Right ventricle myocardium superior (tissue), 1 donor: ENCODE data around the gene XRCC5. TPM values are rescaled to one million over a fixed set of nuclear protein-coding genes. Genes with fewer than 3 reads are reported as not detected.
"Not testable (repeated sequence)": the region's sequence is repeated elsewhere in the genome, so short reads cannot be mapped to it uniquely, and the experiment has no call there.

ENCODE experiments used
- ATAC-seq: fragments of 200-7000 bp; cut with Tn5 transposase; one replicate; pipeline ENCODE4 v1.9.1; 2020; ENCODE audit warnings: mild to moderate bottlenecking; ENCODE audit not compliant: poor library complexity
- DNase-seq: peaks from one replicate; pipeline ENCODE4 v3.0.0-alpha.2; 2020
- intact Hi-C: fragments of 100-400 bp; cut with DNase I; formaldehyde crosslinking; loops from one replicate; pipeline ENCODE4 v1.11.2; 2022
- long read RNA-seq: library from polyadenylated mRNA; unstranded; transcript quantifications from one replicate; pipeline ENCODE4 v2.0.0, GENCODE V29; 2021
- total RNA-seq: library from RNA; stranded (reverse); fragmentation: NEBNext Ultra II Directional; extraction: Animal tissue kit (Norgen Biotek cat#: 25700); gene quantifications from one replicate; pipeline ENCODE4 v1.2.1, GENCODE V29; 2021
- donor health status: DM: no; HTN: yes; CAD: no; lungs with severe emphysema.

Gene XRCC5
- total RNA-seq: 125 TPM
- long read RNA-seq, transcript XRCC5-201 (21 exons, 3,428 nt): major isoform, 259 of 282 reads
- long read RNA-seq, partial matches to known transcripts: 12 of 282 reads
- long read RNA-seq, other reads (novel, unspliced or antisense): 10 of 282 reads

DNA sequence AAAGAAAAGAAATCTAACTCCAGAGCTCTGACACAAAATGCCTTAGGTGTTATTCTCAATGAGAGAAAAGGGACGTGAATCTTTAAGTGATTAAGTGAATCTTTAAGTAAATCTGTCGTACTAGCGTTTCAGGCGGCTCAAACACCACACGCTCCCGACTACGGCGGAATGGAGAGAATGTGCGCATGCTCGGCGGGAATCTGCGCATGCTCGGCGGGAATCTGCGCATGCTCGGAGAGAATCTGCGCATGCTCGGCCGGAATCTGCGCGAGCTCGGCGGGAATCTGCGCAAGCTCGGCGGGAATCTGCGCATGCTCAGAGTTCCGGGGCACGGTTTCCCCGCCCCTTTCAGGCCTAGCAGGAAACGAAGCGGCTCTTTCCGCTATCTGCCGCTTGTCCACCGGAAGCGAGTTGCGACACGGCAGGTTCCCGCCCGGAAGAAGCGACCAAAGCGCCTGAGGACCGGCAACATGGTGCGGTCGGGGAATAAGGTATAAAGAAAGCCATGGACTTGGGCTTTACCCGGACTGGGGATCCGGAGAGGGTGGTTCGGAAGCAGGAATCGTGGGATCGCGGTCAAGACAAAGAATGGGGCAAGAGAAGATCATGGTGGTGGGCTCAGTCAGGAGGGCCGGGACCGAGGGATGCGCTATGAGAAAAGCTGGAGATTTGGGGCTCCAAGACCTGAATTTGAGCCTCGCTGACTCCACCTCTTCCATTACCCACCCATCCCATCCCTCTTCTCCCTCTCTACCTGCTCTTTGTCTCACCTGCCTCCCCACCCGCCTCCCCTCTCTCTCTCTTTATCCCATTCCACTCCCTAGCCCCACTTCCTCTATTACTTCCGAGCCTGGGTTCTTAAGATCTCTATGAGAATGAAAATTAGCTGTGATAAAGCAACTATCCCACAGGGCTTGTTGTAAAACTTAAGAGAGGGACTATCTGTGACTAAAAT is at the start of gene XRCC5:
TSS of gene XRCC5 (plus strand) at position 382 of the 955 bp plus-strand sequence. CDS start at position 471, 89 bp downstream.
- intact Hi-C loops: no loop called here
- peak; percentile 98 for ATAC-seq
- peak; percentile 98 for DNase-seq

DNA sequence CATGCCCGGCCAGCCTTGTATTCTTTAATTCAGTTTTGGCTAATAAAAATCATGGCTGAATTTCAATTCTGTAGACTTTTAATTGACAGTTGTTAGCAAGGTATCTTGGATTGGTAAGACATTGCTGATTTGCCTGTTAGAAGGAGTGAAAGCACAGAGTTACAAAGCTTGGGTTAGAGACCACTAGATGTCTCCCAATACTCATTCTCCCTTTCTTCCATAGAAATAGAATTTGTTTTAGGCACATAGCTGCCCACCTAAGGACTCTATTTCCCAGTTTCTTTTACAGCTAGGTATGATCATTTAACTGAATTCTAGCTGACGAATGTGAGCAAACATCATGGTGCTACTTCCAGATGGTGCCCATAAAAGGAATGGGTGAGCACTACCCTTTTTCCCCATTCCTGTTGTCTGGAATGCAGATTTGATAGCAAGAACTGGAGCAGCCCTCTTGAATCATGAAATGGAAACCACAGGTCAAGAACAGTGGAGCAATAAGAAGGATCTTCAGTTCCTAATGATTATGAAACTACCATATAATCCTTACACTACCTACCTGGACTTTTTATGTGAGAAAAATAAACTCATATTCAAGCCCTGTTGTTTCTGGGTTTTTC is 45.0 kb upstream of the XRCC5 start:
- ATAC-seq: no peak
- intact Hi-C loops: no loop called here

DNA sequence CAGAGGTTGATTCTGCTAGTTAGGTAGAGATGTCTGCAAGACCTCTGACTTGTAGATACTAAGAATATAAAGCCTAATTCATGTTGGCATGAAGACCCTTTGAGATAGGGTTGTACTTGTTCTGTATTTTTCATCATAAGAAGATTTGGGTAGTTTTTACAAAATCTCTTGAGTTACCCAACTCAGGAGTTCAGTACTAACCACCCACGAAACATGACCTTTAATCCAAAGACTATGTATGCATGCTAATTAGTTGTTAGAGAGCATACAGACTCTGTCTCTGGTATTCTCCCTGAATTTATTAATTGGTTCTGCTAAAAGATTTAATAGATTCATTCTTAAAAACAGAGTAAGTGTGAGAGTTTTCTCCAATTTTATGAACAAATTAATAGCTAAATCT is 44.5 kb upstream of the XRCC5 start:
- intact Hi-C loops: no loop called here
- DNase-seq (no peak), ATAC-seq (no peak)

More for the DNA sequence above, 45.0 kb upstream of the XRCC5 start:
- no peak for DNase-seq

DNA sequence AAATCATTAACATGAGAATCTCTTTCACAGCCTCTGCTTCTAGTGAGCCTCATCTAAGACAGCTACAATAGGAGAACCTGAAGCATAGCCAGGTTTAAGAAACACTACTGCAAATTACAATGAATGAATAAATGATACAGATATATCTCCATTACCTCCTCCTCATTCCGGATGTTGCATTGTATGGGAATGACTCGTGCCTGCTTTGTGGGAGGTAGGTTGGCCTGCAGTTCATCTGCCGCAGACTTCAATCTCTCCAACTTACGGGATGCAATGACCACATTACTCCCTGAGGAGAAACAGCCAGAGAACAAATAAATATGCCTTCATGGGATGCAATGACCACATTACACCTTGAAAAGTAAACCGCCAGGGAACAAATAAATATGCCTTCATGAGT is 42.9 kb upstream of the XRCC5 start:
- no peak for ATAC-seq
- intact Hi-C loops: no loop called here
- DNase-seq: no peak

DNA sequence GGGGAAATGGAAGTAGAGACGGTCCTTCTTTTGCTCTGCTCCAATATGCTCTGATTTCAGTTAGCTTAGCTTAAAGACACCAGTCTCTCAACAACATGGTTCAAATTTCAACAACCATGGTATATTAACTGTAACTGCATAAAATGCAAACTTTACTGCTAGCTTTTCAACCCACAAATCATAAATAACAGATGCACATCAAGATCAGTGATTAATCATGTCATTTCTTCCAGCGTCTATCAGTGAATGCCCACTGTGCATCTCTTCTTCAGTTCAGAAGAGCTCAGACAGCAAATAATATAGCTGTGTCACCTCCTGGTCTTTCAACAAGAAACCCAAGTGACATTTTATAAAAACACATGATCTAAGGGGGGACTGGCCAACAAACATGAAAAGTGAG is 40.1 kb upstream of the XRCC5 start:
- intact Hi-C loops: no loop called here

DNA sequence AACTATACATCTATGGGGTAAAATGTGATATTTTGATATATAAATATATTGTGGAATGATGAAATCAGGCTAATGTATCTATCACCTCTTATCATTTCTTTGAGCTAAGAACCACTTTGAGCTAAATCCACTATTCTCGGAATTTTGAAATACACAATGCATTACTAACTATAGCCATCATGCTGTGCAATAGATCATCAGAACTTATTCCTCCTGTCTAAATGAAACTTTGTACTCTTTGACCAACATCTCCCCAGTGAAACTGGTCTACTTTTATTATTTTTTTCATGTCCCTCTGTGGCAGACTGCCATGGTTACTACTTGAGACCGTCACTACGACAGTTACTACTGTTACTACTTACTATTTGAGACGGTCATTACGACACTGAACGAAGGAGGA is 39.0 kb upstream of the XRCC5 start:
- intact Hi-C loops: no loop called here
- ATAC-seq (no peak), DNase-seq (no peak)

More for the DNA sequence above, 40.1 kb upstream of the XRCC5 start:
- ATAC-seq (no peak), DNase-seq (no peak)

DNA sequence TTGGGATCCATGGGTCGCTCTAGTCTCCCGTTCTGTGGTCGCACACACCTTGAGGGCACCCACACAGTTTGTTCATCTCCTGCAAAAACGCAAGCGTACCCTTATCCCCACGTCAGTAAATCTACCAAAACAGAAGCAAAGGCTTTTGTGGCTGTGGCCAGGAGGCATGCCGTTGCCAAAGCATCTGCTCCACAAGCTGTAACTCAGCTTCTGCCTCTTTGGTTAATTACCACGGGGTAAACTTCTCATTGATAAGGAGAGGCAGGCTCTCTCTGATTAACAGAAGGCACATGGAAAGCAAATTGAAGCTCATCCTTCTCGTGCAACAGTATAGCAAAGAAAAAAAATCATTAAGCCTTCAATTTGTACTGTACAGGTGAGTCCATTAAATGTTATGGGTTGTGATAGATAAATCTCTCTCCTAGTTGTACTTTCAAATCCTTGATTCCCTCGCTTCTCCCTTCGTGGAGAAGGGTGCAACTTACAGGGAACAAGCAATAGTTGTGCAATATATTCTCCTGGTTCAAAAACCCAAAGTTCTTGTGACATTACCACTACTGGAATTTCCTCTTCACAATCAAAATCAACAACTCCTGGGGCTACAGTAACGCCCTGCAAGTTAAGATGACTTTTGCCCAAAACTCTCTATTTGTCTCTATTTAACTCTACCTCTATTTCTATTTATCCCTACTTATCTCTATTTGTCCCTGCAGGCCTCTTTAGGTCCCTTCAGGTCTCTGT is 37.9 kb upstream of the XRCC5 start:
- DNase-seq (no peak), ATAC-seq (no peak)
- intact Hi-C loops: no loop called here

DNA sequence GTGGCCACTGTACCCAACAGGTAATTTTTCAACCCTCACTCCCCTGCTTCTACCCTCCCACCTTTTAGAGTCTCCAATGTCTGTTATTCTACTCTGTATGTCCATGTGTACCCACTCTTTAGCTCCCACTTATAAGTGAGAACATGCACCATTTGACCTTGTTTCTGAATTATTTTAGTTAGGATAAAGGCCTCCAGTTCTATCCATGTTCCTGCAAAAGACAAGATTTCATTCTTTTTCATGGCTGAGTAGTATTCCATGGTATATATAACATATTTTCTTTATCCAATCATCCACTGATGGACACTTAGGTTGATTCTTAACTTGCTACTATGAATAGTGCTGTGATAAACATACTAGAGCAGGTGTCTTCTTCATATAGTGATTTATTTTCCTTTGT is 36.7 kb upstream of the XRCC5 start:
- intact Hi-C loops: no loop called here
- DNase-seq: no peak
- ATAC-seq: no peak

DNA sequence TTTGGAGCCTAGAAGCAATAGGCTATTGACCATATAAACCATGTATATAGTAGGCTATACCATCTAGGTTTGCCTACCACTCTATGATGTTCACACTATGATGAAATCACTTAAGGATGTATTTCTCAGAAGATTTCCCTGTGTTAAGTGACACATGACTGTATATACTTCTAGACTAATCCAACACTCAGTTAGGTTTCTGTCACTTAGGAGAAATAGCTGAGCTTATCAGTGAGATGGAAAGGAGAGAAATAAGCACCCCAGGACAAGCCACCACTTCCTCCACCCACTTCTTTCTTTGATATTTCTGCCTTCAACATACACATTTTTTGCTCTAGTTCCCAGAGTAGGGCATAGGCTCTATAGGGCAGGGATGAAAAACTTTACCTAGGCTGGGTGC is 35.4 kb upstream of the XRCC5 start:
- intact Hi-C loops: no loop called here
- ATAC-seq: no peak
- no peak for DNase-seq

DNA sequence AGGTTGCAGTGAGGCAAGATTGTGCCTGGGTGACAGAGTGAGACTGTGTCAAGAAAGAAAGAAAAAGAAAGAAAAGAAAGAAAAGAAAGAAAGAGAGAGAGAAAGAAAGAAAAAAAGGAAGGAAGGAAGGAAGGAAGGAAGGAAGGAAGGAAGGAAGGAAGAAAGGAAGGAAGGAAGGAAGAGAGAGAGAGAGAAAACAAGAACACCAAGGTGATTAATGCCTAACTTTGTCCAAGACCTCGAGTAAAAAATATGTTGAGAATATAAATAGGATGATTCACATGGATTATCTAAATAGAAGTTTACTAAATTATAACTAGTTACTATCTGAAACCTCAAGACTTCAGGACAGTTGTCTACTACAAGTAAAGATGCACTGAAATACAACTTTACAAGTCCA is 34.8 kb upstream of the XRCC5 start:
- intact Hi-C loops: no loop called here
- ATAC-seq (no peak), DNase-seq (no peak)

DNA sequence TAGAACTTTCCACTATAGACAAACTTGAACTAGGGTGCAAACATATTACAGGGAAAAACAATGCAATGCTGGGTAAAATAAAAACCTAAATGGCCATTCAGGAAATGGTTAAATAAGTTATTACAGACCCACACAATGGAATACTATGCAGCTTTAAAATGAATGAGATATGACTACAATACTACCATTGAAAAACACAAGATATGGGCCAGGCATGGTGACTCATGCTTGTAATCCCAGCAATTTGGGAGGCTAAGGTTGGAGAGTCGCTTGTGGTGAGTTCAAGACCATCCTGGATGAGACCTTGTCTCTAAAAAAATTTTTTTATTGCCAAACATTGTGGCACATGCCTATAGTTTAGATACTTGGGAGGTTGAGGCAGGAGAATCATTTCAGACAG is 34.4 kb upstream of the XRCC5 start:
- DNase-seq (no peak), ATAC-seq (no peak)
- intact Hi-C loops: no loop called here

DNA sequence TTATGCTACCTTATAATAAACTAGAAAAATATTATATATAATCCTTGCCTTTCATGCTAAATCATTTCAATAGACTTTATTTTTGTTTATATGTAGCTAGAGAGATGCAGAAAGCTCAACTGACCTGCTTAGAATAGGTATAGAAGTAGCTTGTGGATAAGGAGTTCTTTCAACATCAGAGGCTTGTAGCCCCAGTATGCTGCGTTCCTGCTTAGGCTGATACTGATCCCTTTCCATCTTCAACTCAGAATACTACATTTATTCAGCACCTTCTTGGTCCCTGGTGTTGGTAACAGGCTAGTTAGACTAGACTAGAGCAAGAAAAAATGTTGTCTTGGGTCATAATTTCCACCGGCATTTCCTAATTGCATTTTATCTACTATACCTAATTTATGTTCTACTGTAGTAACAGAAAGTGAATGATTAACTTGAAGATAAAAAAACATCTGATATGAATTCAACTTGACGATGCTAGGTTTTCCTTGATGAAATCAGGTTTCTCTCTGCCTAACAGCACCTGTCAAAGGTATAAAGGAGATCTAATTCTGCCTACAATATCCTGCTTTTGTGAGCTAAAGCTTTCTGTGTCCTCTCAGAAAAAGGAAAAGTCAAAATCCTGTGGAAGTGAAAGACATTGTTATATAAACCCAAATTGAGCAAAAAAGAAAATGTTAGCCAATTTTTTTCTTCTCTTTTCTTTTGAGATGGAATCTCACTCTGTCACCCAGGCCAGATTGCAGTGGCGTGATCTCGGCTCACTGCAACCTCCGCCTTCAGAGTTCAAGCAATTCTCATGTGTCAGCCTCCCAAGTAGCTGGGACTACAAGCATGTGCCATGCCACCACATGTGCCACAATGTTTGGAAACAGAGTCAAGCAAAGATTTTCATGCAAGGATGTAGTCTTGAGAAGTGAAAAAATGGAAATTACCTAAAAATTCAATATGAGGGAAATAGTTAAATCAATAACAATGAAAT is 33.4 kb upstream of the XRCC5 start:
- DNase-seq (no peak), ATAC-seq (no peak)
- intact Hi-C loops: no loop called here

DNA sequence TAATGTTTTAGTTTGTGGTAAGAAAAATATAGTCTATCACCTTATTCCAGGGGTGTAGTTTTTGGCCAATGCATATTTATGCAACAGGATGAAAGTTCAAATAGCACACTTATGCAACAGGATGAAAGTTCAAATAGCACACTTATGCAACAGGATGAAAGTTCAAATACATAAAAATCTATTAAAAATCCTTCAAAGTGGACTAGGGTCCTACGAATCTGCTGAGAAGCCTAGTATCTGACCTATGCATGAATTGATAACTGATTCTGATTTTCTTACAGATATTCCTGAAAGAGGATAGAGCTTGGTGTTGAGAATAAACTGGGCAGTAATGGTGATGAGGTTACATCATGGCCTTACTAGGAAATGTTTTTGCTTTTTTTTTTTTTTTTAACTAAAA is 30.4 kb upstream of the XRCC5 start:
- ATAC-seq (no peak), DNase-seq (no peak)
- intact Hi-C loops: no loop called here

DNA sequence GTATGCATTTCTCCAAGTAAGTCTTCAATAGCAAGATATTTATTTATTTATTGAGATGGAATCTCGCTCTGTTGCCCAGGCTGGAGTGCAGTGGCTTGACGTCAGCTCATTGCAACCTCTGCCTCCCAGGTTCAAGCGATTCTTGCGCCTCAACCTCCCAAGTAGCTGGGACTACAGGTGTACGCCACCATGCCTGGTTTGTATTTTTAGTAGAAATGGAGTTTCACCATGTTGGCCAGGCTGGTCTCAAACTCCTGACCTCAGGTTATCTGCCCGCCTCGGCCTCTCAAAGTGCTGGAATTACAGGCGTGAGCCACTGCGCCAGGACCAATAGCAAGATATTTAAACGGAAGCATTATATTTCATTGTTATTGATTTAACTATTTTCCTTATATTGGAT is 29.1 kb upstream of the XRCC5 start:
- intact Hi-C loops, ATAC-seq, DNase-seq: not testable (repeated sequence)

DNA sequence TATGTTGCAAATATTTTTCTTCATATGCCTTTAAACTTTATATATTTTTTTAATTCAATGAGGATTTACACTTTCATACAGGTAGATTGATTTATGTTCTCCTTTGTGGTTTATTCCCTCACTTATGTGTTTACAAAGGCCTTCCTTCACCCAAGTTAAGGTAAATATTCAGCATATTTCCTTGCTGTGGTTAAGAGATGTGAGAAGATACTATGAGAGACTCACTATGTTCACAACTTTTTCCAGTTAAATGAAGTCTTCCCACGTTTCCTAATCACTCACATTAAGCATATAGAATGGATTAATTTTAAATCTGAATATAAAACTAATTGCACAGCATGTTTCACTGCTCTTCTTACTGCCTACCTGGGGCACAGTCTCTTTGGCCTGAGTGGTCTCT is 28.1 kb upstream of the XRCC5 start:
- ATAC-seq: no peak
- intact Hi-C loops: no loop called here
- DNase-seq: no peak

DNA sequence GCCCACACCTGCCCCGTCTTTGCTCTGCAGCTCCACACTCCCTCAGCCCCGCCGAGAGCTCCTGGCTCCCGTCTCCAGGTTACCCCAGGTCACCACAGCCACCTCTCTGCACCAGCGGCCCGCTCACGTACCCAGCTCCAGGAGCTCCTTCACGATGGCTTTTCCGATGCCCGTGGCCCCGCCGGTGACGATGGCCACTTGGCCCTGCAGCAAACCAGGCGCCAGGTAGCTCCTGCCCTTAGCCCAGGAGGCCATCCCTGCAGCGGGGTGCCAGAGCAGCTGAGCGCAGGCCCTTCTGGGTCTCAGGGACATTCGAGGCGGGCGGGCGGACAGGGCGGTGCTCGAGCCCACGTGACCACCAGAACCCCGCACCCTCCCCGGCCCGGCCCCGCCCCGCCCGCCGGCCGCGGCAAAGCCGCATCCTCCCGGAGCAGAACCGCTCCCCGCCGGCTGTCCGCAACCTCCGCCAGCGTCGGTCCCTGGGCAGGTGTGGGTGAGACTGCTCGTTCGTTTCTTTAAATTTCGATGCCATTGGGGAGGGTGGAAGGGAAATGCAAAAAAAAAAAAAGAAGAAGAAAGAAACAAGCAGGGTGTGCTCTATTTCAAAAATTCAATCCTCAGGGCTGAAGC is 27.5 kb upstream of the XRCC5 start, which contains the start of the genes PECR and TMEM169:
TSS of gene PECR (minus strand) at position 323 of the 630 bp plus-strand sequence. CDS start at position 255, 68 bp downstream.
TSS of gene TMEM169 (plus strand) at position 433 of the 630 bp plus-strand sequence. CDS start 14,045 bp downstream, outside the sequence.
- intact Hi-C loops: no loop called here
- ATAC-seq (peak; percentile 99), DNase-seq (peak; percentile 91)

DNA sequence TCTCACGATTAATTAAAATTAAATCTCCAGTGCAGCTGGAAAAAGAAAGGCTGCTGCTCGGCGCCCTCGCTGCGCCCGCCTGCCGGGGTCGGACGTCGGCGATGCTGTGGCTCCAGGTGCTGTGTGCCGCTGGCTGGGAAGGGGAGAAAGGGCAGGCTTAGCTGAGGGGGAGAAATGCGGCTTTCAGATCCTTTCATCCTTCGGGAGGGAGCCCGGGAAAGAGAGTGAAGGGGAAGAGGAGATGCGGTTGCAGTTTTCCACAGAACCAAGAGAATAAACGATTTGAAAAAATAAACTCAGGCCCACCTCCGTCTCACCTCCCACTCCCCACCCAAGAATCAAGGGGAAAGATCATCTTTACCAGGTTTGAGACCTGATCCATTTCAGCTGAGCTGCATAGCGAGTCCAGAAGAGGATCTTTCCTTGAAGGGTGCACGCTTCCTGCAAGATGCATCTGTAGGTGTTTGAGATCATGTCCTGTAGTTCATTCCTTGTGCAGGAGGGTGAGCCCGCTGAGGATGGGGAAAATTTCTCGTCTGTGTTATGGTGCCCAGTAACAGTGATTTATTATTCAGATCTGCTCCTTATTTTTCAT is 26.9 kb upstream of the XRCC5 start:
- intact Hi-C loops: no loop called here
- peak; percentile 43 for ATAC-seq
- no peak for DNase-seq
